ENCODE results near the gene ADAMTS14. TPM values are rescaled to one million over a fixed set of nuclear protein-coding genes. Genes with fewer than 3 reads are reported as not detected.

ADAMTS14 gene
- total RNA-seq, 1 experiment from 2014 or later = 1.9 TPM

DNA sequence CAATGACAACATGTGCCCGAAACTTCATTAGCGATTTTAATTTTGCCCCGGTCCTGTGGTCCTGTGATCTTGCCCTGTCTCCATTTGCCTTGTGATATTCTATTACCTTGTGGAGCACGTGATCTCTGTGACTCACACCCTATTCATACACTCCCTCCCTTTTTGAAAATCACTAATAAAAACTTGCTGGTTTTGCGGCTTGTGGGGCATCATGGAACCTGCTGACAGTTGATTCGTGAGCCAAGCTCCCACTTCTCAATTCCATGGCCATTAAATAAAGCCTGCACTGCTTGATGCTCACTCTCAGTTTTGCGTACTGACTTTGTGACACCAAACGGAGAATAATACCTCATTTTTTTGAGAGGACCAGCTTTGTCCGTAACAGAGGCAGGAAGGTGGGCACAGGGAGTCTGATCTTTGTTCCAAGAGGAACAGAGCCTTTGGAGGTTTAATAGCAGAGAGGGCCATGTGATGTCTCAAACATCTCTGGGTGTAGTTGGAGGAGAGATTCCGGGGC, 3.8 kb upstream of the ADAMTS14 start:
- Histone ChIP-seq H3K4me1 (replicated peaks; ENCODE audit: insufficient read depth) (peaks cover 29% of the 10 kb centered on the region), H3K4me3 (no peak overlapping the region), H3K4me2 (no peak overlapping the region), H2AFZ (no peak overlapping the region), H3K79me2 (ENCODE audit: low read depth) (no peaks in the 10 kb centered on the region), H3K9me3 (ENCODE audit: insufficient read depth, low read depth) (no peaks in the 10 kb centered on the region), H3F3A (ENCODE audit: insufficient read depth, low read depth) (peaks cover 21% of the 10 kb centered on the region; the same call in 1 of the 2 replicates), H3K9me2 (ENCODE audit: insufficient read depth) (no peaks in the 10 kb centered on the region), H4K20me1 (ENCODE audit: insufficient read depth) (no peaks in the 10 kb centered on the region), H3K27me3 (ENCODE audit: insufficient read depth, low read depth) (peaks cover 11% of the 10 kb centered on the region; the same call in 1 of the 2 replicates), H3K36me3 (ENCODE audit: low read depth) (no peaks in the 10 kb centered on the region), H3K27ac (no peak overlapping the region)
- no peak for TF ChIP-seq EZH2 (IDR thresholded peaks at IDR 0.05; ENCODE audit: low read depth)
- TF ChIP-seq, protein P1, sequence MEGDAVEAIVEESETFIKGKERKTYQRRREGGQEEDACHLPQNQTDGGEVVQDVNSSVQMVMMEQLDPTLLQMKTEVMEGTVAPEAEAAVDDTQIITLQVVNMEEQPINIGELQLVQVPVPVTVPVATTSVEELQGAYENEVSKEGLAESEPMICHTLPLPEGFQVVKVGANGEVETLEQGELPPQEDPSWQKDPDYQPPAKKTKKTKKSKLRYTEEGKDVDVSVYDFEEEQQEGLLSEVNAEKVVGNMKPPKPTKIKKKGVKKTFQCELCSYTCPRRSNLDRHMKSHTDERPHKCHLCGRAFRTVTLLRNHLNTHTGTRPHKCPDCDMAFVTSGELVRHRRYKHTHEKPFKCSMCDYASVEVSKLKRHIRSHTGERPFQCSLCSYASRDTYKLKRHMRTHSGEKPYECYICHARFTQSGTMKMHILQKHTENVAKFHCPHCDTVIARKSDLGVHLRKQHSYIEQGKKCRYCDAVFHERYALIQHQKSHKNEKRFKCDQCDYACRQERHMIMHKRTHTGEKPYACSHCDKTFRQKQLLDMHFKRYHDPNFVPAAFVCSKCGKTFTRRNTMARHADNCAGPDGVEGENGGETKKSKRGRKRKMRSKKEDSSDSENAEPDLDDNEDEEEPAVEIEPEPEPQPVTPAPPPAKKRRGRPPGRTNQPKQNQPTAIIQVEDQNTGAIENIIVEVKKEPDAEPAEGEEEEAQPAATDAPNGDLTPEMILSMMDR (conservative IDR thresholded peaks at IDR 0.05) = no peak
- no peak for DNase-seq
- ChIA-PET CTCF (no interaction called here), POLR2A (ENCODE audit: unreplicated experiment) (no interaction called here)
- intact Hi-C loops (cut with micrococcal nuclease; ENCODE audit: unreplicated experiment) = no loop called here
- BruUV-seq (replicated peaks) = no TSS peak

DNA sequence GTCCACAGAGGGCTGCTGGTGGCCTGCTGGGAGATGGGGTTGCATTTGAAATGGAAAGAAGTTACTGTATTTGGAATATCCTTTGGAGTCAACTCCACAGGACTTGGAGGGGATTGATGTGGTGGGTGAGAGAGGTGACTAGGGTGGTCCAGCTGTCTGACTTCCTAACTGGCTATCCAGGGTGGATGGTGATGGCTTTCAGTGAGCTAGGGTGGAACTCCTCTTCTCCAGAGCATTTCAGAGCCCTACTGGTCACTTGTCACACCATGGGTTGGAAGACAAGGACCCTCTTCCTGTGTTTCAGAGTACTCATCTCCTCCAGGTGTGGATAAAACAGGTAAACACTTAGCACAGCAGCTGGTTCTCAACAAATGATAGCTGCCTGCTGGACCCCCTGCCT, 3.3 kb upstream of the ADAMTS14 start:
- POLR2A ChIA-PET (ENCODE audit: unreplicated experiment) = no interaction called here
- TF ChIP-seq, protein P1 (conservative IDR thresholded peaks at IDR 0.05) = no peak
- no peak for TF ChIP-seq EZH2 (IDR thresholded peaks at IDR 0.05; ENCODE audit: low read depth)
- no TSS peak for BruUV-seq (replicated peaks)

DNA sequence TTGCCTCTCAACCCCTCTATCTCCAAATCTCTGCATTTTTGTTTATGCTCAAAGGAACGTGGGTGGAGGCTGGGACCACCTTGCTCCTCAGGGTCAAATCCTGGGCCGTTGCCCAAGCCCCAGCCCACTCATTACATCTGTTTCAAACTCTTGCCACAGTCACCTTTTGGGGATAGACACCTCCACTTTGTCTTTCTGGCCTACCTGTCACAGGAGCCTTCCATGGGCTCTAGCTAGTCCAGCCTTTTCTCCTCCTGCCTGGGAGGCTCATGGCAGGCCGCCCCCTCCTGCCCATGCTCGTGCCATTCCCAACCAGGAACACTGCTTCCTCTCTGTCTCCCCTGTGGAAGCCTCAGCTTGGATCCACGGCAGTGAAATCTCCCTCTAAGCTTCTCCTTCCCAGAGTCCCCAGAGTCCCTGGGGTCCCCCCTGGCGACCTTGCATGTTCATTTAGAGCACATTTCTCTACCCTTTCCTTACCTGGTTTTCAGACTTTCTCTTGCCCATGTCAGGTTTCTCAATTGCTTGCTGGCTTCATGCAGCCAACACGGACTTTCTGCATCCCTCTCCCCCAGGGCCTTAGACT, 2.5 kb upstream of the ADAMTS14 start:
- POLR2A ChIA-PET (ENCODE audit: unreplicated experiment) = no interaction called here
- H3K36me3 ChIP-seq (ENCODE audit: low read depth) = no peaks in the 10 kb centered on the region
- H3K9me3 ChIP-seq (ENCODE audit: insufficient read depth, low read depth) = no peaks in the 10 kb centered on the region
- H3K4me2 ChIP-seq = no peak overlapping the region
- H3K79me2 ChIP-seq (ENCODE audit: low read depth) = no peaks in the 10 kb centered on the region
- CTCF ChIA-PET = interaction anchor here (0.6 kb wide), 1 partner anchor 171 kb away, joined by 3 read pairs; no protein-coding TSS in a partner anchor
- peaks cover 29% of the 10 kb centered on the region for H3K4me1 ChIP-seq (replicated peaks; ENCODE audit: insufficient read depth)
- H3K9me2 ChIP-seq (ENCODE audit: insufficient read depth) = no peaks in the 10 kb centered on the region
- no peak overlapping the region for H2AFZ ChIP-seq
- H4K20me1 ChIP-seq (ENCODE audit: insufficient read depth) = no peaks in the 10 kb centered on the region
- peaks cover 11% of the 10 kb centered on the region; the same call in 1 of the 2 replicates for H3K27me3 ChIP-seq (ENCODE audit: insufficient read depth, low read depth)
- intact Hi-C loops (cut with micrococcal nuclease; ENCODE audit: unreplicated experiment) = loop anchor here (5.0 kb wide), 2 partner anchors 87 to 118 kb away; no protein-coding TSS in a partner anchor
- peaks cover 17% of the 10 kb centered on the region; the same call in 1 of the 2 replicates for H3F3A ChIP-seq (ENCODE audit: insufficient read depth, low read depth)
- no peak for DNase-seq
- TF ChIP-seq, protein P1 (conservative IDR thresholded peaks at IDR 0.05) = no peak
- no peak for TF ChIP-seq EZH2 (IDR thresholded peaks at IDR 0.05; ENCODE audit: low read depth)
- no TSS peak for BruUV-seq (replicated peaks)
- H3K4me3 ChIP-seq = no peak overlapping the region
- no peak overlapping the region for H3K27ac ChIP-seq

More for the DNA sequence above, 3.3 kb upstream of the ADAMTS14 start:
- Histone ChIP-seq H3F3A (ENCODE audit: insufficient read depth, low read depth) (peaks cover 23% of the 10 kb centered on the region; the same call in 1 of the 2 replicates), H3K4me2 (no peak overlapping the region), H2AFZ (no peak overlapping the region), H3K4me3 (no peak overlapping the region), H3K9me3 (ENCODE audit: insufficient read depth, low read depth) (no peaks in the 10 kb centered on the region), H4K20me1 (ENCODE audit: insufficient read depth) (no peaks in the 10 kb centered on the region), H3K36me3 (ENCODE audit: low read depth) (no peaks in the 10 kb centered on the region), H3K79me2 (ENCODE audit: low read depth) (no peaks in the 10 kb centered on the region), H3K27ac (no peak overlapping the region), H3K9me2 (ENCODE audit: insufficient read depth) (no peaks in the 10 kb centered on the region), H3K4me1 (replicated peaks; ENCODE audit: insufficient read depth) (peaks cover 30% of the 10 kb centered on the region), H3K27me3 (ENCODE audit: insufficient read depth, low read depth) (peaks cover 11% of the 10 kb centered on the region; the same call in 1 of the 2 replicates)
- CTCF ChIA-PET = no interaction called here
- intact Hi-C loops (cut with micrococcal nuclease; ENCODE audit: unreplicated experiment) = no loop called here
- DNase-seq = no peak
